T-helper 1 cell treated with Interleukin-12 subunit alpha and Interleukin-12 subunit beta and Interleukin-4 antibody, amounts not matched to agents 30 μg/mL and 1 μg/mL, for 36 hours (primary cell): ENCODE results near the gene OR6K3.
"Not testable (repeated sequence)": the region's sequence is repeated elsewhere in the genome, so short reads cannot be mapped to it uniquely, and the experiment has no call there.

Experiments
- H3K27ac Mint-ChIP-seq: one replicate; pipeline ENCODE4 v1.8.0; 2021; ENCODE audit warnings: mild to moderate bottlenecking, mixed read lengths
- H3K27me3 Mint-ChIP-seq: one replicate; pipeline ENCODE4 v1.8.0; 2021; ENCODE audit warnings: low read depth, mixed read lengths
- H3K36me3 Mint-ChIP-seq: one replicate; pipeline ENCODE4 v1.8.0; 2021; ENCODE audit warnings: low read depth, mixed read lengths
- H3K4me1 Mint-ChIP-seq: one replicate; pipeline ENCODE4 v1.8.0; 2021; ENCODE audit warnings: low read depth, mixed read lengths
- H3K4me3 Mint-ChIP-seq: one replicate; pipeline ENCODE4 v1.8.0; 2021; ENCODE audit warnings: mild to moderate bottlenecking, moderate library complexity, mixed read lengths
- H3K9me3 Mint-ChIP-seq: one replicate; pipeline ENCODE4 v1.8.0; 2021; ENCODE audit warnings: mixed read lengths

Gene OR6K3

GRCh38 chr1:158700552-158700951 is 20.0 kb downstream of the OR6K3 start, which contains the start of gene OR6K2:
OR6K2 (minus strand) TSS chr1:158700652; CDS start chr1:158700652, 0 bp downstream.
- H3K4me3 Mint-ChIP-seq = no peak within 1 kb of the TSS
- H3K9me3 Mint-ChIP-seq = no peaks in the 10 kb centered on the region
- no peaks in the 10 kb centered on the region for H3K36me3 Mint-ChIP-seq

GRCh38 chr1:158694596-158694995 is 25.9 kb downstream of the OR6K3 start:
- Mint-ChIP-seq H3K27me3 (no peaks in the 10 kb centered on the region), H3K9me3 (no peaks in the 10 kb centered on the region), H3K4me3 (no peak overlapping the region), H3K36me3 (no peaks in the 10 kb centered on the region), H3K27ac (no peak overlapping the region), H3K4me1 (no peaks in the 10 kb centered on the region)

More at GRCh38 chr1:158700552-158700951, 20.0 kb downstream of the OR6K3 start, which contains the start of gene OR6K2:
- Mint-ChIP-seq H3K27me3 (no peaks in the 10 kb centered on the region), H3K4me1 (no peaks in the 10 kb centered on the region), H3K27ac (no peak within 1 kb of the TSS)

GRCh38 chr1:158692356-158692755 is 28.2 kb downstream of the OR6K3 start:
- H3K9me3 Mint-ChIP-seq = peaks cover 2% of the 10 kb centered on the region
- no peak overlapping the region for H3K4me3 Mint-ChIP-seq
- H3K27me3 Mint-ChIP-seq = peaks cover under 1% of the 10 kb centered on the region
- no peak overlapping the region for H3K27ac Mint-ChIP-seq
- H3K36me3 Mint-ChIP-seq = no peaks in the 10 kb centered on the region
- H3K4me1 Mint-ChIP-seq = no peaks in the 10 kb centered on the region

- H3K4me3 Mint-ChIP-seq = no peak overlapping the region
- H3K27me3 Mint-ChIP-seq = peaks cover 3% of the 10 kb centered on the region
- H3K4me1 Mint-ChIP-seq = no peaks in the 10 kb centered on the region
- peaks cover 2% of the 10 kb centered on the region for H3K9me3 Mint-ChIP-seq
- no peak overlapping the region for H3K27ac Mint-ChIP-seq
- no peaks in the 10 kb centered on the region for H3K36me3 Mint-ChIP-seq
Observed at GRCh38 chr1:158691907-158692306, 28.6 kb downstream of the OR6K3 start.

- H3K4me1 Mint-ChIP-seq, H3K9me3 Mint-ChIP-seq, H3K27ac Mint-ChIP-seq, H3K4me3 Mint-ChIP-seq, H3K36me3 Mint-ChIP-seq, H3K27me3 Mint-ChIP-seq: not testable (repeated sequence)
Observed at GRCh38 chr1:158691149-158691548, 29.4 kb downstream of the OR6K3 start.

- Mint-ChIP-seq H3K27me3 (peaks cover 9% of the 10 kb centered on the region), H3K4me1 (no peaks in the 10 kb centered on the region), H3K4me3 (no peak overlapping the region), H3K27ac (no peak overlapping the region), H3K9me3 (peaks cover 2% of the 10 kb centered on the region), H3K36me3 (no peaks in the 10 kb centered on the region)
Observed at GRCh38 chr1:158689875-158690274, 30.6 kb downstream of the OR6K3 start.

- Mint-ChIP-seq H3K36me3 (no peaks in the 10 kb centered on the region), H3K27me3 (peaks cover 11% of the 10 kb centered on the region), H3K4me1 (no peaks in the 10 kb centered on the region), H3K27ac (no peak overlapping the region), H3K4me3 (no peak overlapping the region), H3K9me3 (peaks cover 2% of the 10 kb centered on the region)
Observed at GRCh38 chr1:158689110-158689509, 31.4 kb downstream of the OR6K3 start.

GRCh38 chr1:158688343-158688742 is 32.2 kb downstream of the OR6K3 start:
- not testable (repeated sequence) for H3K27ac Mint-ChIP-seq

GRCh38 chr1:158687037-158687436 is 33.5 kb downstream of the OR6K3 start:
- H3K4me1 Mint-ChIP-seq = no peaks in the 10 kb centered on the region
- no peak overlapping the region for H3K27ac Mint-ChIP-seq
- peaks cover 2% of the 10 kb centered on the region for H3K9me3 Mint-ChIP-seq
- H3K36me3 Mint-ChIP-seq = no peaks in the 10 kb centered on the region
- peaks cover 11% of the 10 kb centered on the region for H3K27me3 Mint-ChIP-seq
- H3K4me3 Mint-ChIP-seq = no peak overlapping the region

More at GRCh38 chr1:158688343-158688742, 32.2 kb downstream of the OR6K3 start:
- not testable (repeated sequence) for H3K4me3 Mint-ChIP-seq, H3K36me3 Mint-ChIP-seq, H3K4me1 Mint-ChIP-seq, H3K9me3 Mint-ChIP-seq
- H3K27me3 Mint-ChIP-seq = peaks cover 11% of the 10 kb centered on the region

GRCh38 chr1:158686111-158687009 is 34.2 kb downstream of the OR6K3 start, which contains the start of gene SPTA1:
SPTA1 (minus strand) TSS chr1:158686715; CDS start chr1:158686517, 198 bp downstream.
- no peak within 1 kb of the TSS for H3K27ac Mint-ChIP-seq
- no peak within 1 kb of the TSS for H3K4me3 Mint-ChIP-seq
- H3K36me3 Mint-ChIP-seq = no peaks in the 10 kb centered on the region
- peaks cover 11% of the 10 kb centered on the region for H3K27me3 Mint-ChIP-seq
- H3K4me1 Mint-ChIP-seq = no peaks in the 10 kb centered on the region
- H3K9me3 Mint-ChIP-seq = peaks cover 2% of the 10 kb centered on the region

- Mint-ChIP-seq H3K27ac (no peak overlapping the region), H3K9me3 (peaks cover 2% of the 10 kb centered on the region), H3K36me3 (no peaks in the 10 kb centered on the region)
Observed at GRCh38 chr1:158685085-158685484, 35.4 kb downstream of the OR6K3 start.

GRCh38 chr1:158681606-158682005 is 38.9 kb downstream of the OR6K3 start:
- H3K27me3 Mint-ChIP-seq = peaks cover 16% of the 10 kb centered on the region
- no peaks in the 10 kb centered on the region for H3K36me3 Mint-ChIP-seq
- no peaks in the 10 kb centered on the region for H3K9me3 Mint-ChIP-seq

More at GRCh38 chr1:158685085-158685484, 35.4 kb downstream of the OR6K3 start:
- no peaks in the 10 kb centered on the region for H3K4me1 Mint-ChIP-seq
- peaks cover 11% of the 10 kb centered on the region for H3K27me3 Mint-ChIP-seq
- no peak overlapping the region for H3K4me3 Mint-ChIP-seq

GRCh38 chr1:158679289-158679688 is 41.2 kb downstream of the OR6K3 start:
- Mint-ChIP-seq H3K36me3 (no peaks in the 10 kb centered on the region), H3K9me3 (no peaks in the 10 kb centered on the region), H3K4me1 (no peaks in the 10 kb centered on the region), H3K27ac (no peak overlapping the region), H3K27me3 (peaks cover 12% of the 10 kb centered on the region), H3K4me3 (no peak overlapping the region)

More at GRCh38 chr1:158681606-158682005, 38.9 kb downstream of the OR6K3 start:
- Mint-ChIP-seq H3K4me3 (no peak overlapping the region), H3K4me1 (no peaks in the 10 kb centered on the region), H3K27ac (no peak overlapping the region)

- no peaks in the 10 kb centered on the region for H3K9me3 Mint-ChIP-seq
- no peak overlapping the region for H3K4me3 Mint-ChIP-seq
- H3K36me3 Mint-ChIP-seq = no peaks in the 10 kb centered on the region
- no peaks in the 10 kb centered on the region for H3K4me1 Mint-ChIP-seq
- H3K27ac Mint-ChIP-seq = no peak overlapping the region
- H3K27me3 Mint-ChIP-seq = peaks cover 16% of the 10 kb centered on the region
Observed at GRCh38 chr1:158675563-158676323, 44.8 kb downstream of the OR6K3 start.
